GM04504 (cell line): Measurements from ENCODE around the gene IGLL1.

Experiments used
- DNase-seq: peaks from one replicate; pipeline ENCODE4 v3.0.0-alpha.2; 2012; ENCODE audit warnings: low read depth

The IGLL1 gene

GRCh38 chr22:23527971-23528740 is 51.9 kb downstream of the IGLL1 start:
- no peak for DNase-seq

DNA sequence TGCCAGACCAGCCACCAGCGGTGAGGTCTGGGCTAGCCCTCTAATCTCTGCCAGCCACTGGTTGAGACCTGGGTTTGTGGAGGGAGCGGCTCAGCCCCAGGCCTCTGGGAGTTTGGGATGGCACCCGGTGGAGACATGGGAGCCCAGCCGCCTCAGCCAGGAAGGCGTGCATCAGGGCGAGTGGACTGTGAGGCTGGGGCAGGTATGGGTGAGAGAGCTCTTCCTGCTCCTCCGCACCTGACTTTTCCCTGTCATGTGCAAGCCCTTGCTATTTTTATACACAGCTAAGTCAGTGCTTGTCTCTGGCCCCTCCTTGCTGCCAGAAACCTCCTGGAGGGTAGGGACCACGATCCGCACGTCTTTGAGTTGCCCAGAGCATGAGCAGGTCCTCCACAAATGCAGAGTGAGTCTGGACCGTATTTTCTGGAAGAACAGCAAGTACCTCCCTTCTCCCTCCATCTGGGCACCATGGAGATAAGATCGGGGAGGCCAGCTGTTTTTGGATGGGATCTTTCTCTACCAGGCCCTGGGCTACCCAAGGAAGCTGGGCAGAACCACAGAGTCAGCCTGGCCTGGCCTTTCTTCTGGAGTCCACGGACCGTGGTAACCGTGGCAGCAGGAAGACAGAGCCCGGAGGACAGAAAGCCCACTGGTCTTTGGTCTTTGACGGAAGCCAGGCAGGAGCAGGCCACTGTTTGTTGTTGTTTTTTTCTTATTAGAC is 53.3 kb downstream of the IGLL1 start:
- no peak for DNase-seq

DNA sequence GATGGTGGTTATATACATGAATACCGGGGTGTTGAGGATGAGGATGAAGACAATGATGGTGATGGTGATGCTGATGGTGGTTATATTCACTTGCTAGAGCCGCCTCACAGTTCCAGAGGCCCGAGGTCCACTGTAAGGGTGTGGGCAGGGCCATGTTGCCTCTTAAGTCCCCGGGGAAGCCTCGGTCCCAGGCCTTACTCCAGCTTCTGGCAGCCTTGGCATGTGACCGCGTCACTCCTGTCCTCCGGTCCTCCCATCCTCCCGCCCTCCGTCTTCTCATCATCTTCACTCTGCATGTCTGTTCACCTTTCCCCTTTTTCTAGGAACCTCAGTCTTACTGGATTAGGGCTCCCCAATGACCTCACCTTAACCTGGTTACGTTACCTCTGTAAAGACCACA is 54.6 kb downstream of the IGLL1 start:
- DNase-seq: no peak

- DNase-seq: no peak
Measured at GRCh38 chr22:23524226-23524625, 55.9 kb downstream of the IGLL1 start.

DNA sequence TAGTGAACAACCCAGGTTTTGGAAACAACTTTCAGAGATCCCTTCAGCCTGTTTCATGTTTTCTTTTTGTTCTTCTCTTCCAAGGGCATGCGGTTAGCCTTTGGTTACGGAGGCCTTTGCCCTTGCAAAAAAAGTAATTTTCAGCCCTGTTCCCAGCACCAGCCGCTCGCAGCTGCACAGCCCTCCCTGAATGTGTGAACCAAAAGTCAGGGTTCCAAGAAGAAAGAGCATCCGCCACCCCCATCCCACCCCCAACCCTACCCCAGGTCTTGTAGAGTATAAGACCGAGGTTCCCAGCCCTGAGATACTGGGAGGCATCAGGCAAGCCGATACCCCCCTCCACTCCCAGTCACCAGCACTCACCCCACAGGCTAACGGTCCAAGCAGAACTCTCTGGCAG is 56.4 kb downstream of the IGLL1 start:
- DNase-seq: no peak
